Stomach (tissue), 9 donors: ENCODE results near the gene OLIG1. TPM values are rescaled to one million over a fixed set of nuclear protein-coding genes. Genes with fewer than 3 reads are reported as not detected.

ENCODE experiments used
- DNase-seq, 2 donors: peaks; one replicate each; pipeline versions ENCODE4 v3.0.0 to v3.0.0-alpha.2; 2013 to 2019
- H3K27ac ChIP-seq, 5 donors: fragments of 200-600 bp in 4 of 5; sonication (generic) in 4 of 5; one replicate each; pipeline ENCODE4 v1.5.1; 2013 to 2019; ENCODE audit warnings: mild to moderate bottlenecking in 1 of 5, moderate library complexity in 1 of 5
- H3K27me3 ChIP-seq, 3 donors: fragments of 200-600 bp; sonication (generic); one replicate each; pipeline ENCODE4 v1.5.1; 2017 to 2019; ENCODE audit warnings: mixed run types in 1 of 3
- H3K36me3 ChIP-seq, 4 donors: fragments of 200-600 bp; sonication (generic); 1 replicate in 3 of 4; 2 replicates in 1 of 4; pipeline ENCODE4 v1.5.1; 2016 to 2019
- H3K4me1 ChIP-seq, 4 donors: fragments of 200-600 bp; sonication (generic); one replicate each; pipeline ENCODE4 v1.5.1; 2016 to 2019
- H3K4me3 ChIP-seq, 4 donors: fragments of 200-600 bp; sonication (generic) in 3 of 4; one replicate each; pipeline ENCODE4 v1.5.1; 2016 to 2019; ENCODE audit warnings: mild to moderate bottlenecking in 1 of 4
- H3K9me3 ChIP-seq, 4 donors: fragments of 200-600 bp; sonication (generic); one replicate each; pipeline ENCODE4 v1.5.1; 2016 to 2019
- EP300 ChIP-seq: sonication (generic); formaldehyde crosslinking; IDR thresholded peaks from one replicate; pipeline ENCODE4 v1.6.1; 2017; ENCODE audit warnings: antibody characterized with exemption
- POLR2A ChIP-seq, 4 donors: fragments of 450-650 bp; IDR thresholded peaks; one replicate each; pipeline ENCODE4 v1.6.1; 2016; ENCODE audit warnings: antibody characterized with exemption in 4 of 4, control low read depth in 2 of 4, mild to moderate bottlenecking in 1 of 4, moderate library complexity in 1 of 4
- POLR2AphosphoS5 ChIP-seq, 3 donors: sonication (generic); formaldehyde crosslinking; IDR thresholded peaks; one replicate each; pipeline ENCODE4 v1.6.1; 2016; ENCODE audit warnings: antibody characterized with exemption in 3 of 3
- WGBS, 5 donors: extraction: QIAGEN DNeasy Blood & Tissue Kit in 3 of 5; methylation state at CpG; one replicate each; pipeline versions ENCODE4 v1.1.5 to v1.1.7; 2013 to 2018; 5-methylcytosine and 5-hydroxymethylcytosine counted together
- intact Hi-C: fragments of 100-400 bp; cut with DNase I; formaldehyde crosslinking; loops from one replicate; pipeline ENCODE4 v1.15.1; 2023; ENCODE audit warnings: low total_unique reads
- polyA plus RNA-seq, 3 donors: library from polyadenylated mRNA; stranded (reverse); fragments of 200-250 nt; gene quantifications; one replicate each; pipeline ENCODE4 v1.2.3, GENCODE V29; 2013
- total RNA-seq, 5 donors: library from RNA; depleted of rRNA; stranded (reverse); fragments of >200 nt; gene quantifications; one replicate each; pipeline versions ENCODE4 v1.1.0 to v1.2.3, GENCODE V29; 2014 to 2016
- TF ChIP-seq, protein P1 (sequence below), 7 experiments: fragments of 450-650 bp in 4 of 7; fragments of 200-600 bp in 3 of 7; sonication (generic) in 3 of 7; IDR thresholded peaks; one replicate each; pipeline ENCODE4 v1.5.1; 2016 to 2019; ENCODE audit warnings: antibody characterized with exemption in 7 of 7, control low read depth in 2 of 7, mild to moderate bottlenecking in 1 of 7
- donor health status: healthy with polysubstance abuse.
- donor health status: Bipolar disorder and iron deficiency.
- donor health status: healthy.

The OLIG1 gene
- total and polyA plus RNA-seq, 8 donors = not detected

DNA sequence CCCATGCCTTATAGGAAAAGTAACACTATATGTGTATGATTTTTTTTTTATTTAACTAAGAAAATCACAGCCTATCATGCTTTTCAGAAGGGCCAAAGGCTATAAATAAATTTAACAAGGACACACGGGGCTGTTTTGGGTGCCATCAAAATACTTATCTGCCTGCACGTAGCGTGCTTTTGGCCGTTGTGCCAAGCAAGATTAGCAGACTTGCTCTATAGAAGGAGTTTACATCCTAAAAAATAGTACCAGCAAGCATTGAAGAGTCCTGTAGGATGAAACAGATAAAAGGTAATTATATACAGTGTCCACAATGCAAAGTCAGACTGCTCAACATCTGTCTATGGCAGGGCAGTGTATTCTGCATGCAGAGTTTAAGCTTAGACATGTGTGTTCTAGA, 3.7 kb downstream of the OLIG1 start:
- Histone ChIP-seq H3K4me1 (peaks cover 16 to 30% (median 27%) of the 10 kb centered on the region in 4 donors), H3K36me3 (no peaks in the 10 kb centered on the region), H3K27me3 (peaks cover 13 to 99% (median 68%) of the 10 kb centered on the region in 3 donors), H3K4me3 (no peak overlapping the region), H3K9me3 (peaks cover 4 to 13% (median 11%) of the 10 kb centered on the region in 4 donors), H3K27ac (no peak overlapping the region)
- TF ChIP-seq, protein P1, sequence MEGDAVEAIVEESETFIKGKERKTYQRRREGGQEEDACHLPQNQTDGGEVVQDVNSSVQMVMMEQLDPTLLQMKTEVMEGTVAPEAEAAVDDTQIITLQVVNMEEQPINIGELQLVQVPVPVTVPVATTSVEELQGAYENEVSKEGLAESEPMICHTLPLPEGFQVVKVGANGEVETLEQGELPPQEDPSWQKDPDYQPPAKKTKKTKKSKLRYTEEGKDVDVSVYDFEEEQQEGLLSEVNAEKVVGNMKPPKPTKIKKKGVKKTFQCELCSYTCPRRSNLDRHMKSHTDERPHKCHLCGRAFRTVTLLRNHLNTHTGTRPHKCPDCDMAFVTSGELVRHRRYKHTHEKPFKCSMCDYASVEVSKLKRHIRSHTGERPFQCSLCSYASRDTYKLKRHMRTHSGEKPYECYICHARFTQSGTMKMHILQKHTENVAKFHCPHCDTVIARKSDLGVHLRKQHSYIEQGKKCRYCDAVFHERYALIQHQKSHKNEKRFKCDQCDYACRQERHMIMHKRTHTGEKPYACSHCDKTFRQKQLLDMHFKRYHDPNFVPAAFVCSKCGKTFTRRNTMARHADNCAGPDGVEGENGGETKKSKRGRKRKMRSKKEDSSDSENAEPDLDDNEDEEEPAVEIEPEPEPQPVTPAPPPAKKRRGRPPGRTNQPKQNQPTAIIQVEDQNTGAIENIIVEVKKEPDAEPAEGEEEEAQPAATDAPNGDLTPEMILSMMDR (IDR thresholded peaks at IDR 0.05) = no peak
- intact Hi-C loops = no loop called here
- no peak for DNase-seq
- WGBS, 5 donors = 62 to 81% (median 74%) methylated on average over 4 of the region's 4 CpGs

- TF ChIP-seq EP300 (no peak), POLR2AphosphoS5 (IDR thresholded peaks at IDR 0.05) (no peak), POLR2A (IDR thresholded peaks at IDR 0.05) (no peak)
- TF ChIP-seq, protein P1 (IDR thresholded peaks at IDR 0.05) = no peak
- H3K27ac ChIP-seq = no peak overlapping the region
- H3K9me3 ChIP-seq = no peaks in the 10 kb centered on the region
- WGBS, 5 donors = 29 to 38% (median 33%) methylated on average over 9 of the region's 9 CpGs
- H3K36me3 ChIP-seq = no peaks in the 10 kb centered on the region
- H3K4me3 ChIP-seq = no peak overlapping the region
- peaks cover 8 to 91% (median 57%) of the 10 kb centered on the region in 3 donors for H3K27me3 ChIP-seq
- peaks cover 16 to 24% (median 21%) of the 10 kb centered on the region in 4 donors for H3K4me1 ChIP-seq
- DNase-seq = peak in 1 of 2 donors; percentile 41
- intact Hi-C loops = no loop called here
Observed at GRCh38 chr21:33075128-33075527, 5.2 kb downstream of the OLIG1 start.

- Histone ChIP-seq H3K27me3 (peaks cover 8 to 85% (median 53%) of the 10 kb centered on the region in 3 donors), H3K4me1 (peaks cover 14 to 18% (median 17%) of the 10 kb centered on the region in 4 donors), H3K4me3 (no peak overlapping the region), H3K9me3 (no peaks in the 10 kb centered on the region), H3K27ac (no peak overlapping the region), H3K36me3 (no peaks in the 10 kb centered on the region)
- no peak for DNase-seq
- 33 to 61% (median 41%) methylated on average over 7 to 11 of the region's 11 CpGs for WGBS, 5 donors
- TF ChIP-seq, protein P1 (IDR thresholded peaks at IDR 0.05) = no peak
- no peak for TF ChIP-seq POLR2AphosphoS5 (IDR thresholded peaks at IDR 0.05)
- no peak for TF ChIP-seq EP300
- TF ChIP-seq POLR2A (IDR thresholded peaks at IDR 0.05) = no peak
- intact Hi-C loops = no loop called here
Observed at GRCh38 chr21:33075596-33076195, 5.8 kb downstream of the OLIG1 start.

GRCh38 chr21:33076600-33077329, 6.8 kb downstream of the OLIG1 start:
- no peak for TF ChIP-seq POLR2AphosphoS5 (IDR thresholded peaks at IDR 0.05)
- TF ChIP-seq EP300 = no peak
- TF ChIP-seq POLR2A (IDR thresholded peaks at IDR 0.05) = no peak
- TF ChIP-seq, protein P1 (IDR thresholded peaks at IDR 0.05) = no peak
- no peak for DNase-seq
- Histone ChIP-seq H3K4me1 (peaks cover 3 to 7% (median 6%) of the 10 kb centered on the region in 4 donors), H3K4me3 (no peak overlapping the region), H3K27me3 (peaks cover 1 to 82% (median 43%) of the 10 kb centered on the region in 3 donors), H3K9me3 (no peaks in the 10 kb centered on the region), H3K27ac (no peak overlapping the region), H3K36me3 (no peaks in the 10 kb centered on the region)
- 74 to 83% (median 80%) methylated on average over 11 of the region's 11 CpGs for WGBS, 5 donors
- intact Hi-C loops = no loop called here
